Thoracic aorta (tissue), 2 donors: ENCODE data around the gene EPHB2. TPM values are rescaled to one million over a fixed set of nuclear protein-coding genes. Genes with fewer than 3 reads are reported as not detected.

ENCODE experiments used
- ATAC-seq: fragments of 150-250 bp; one replicate; pipeline ENCODE4 v1.8.0; 2017; ENCODE audit warnings: low read depth; ENCODE audit not compliant: insufficient number of reproducible peaks, low FRiP score
- DNase-seq: peaks from one replicate; pipeline ENCODE4 v3.0.0-alpha.2; 2020; ENCODE audit warnings: low spot score
- H3K27ac ChIP-seq, 2 donors: fragments of 200-600 bp; sonication (generic); 1 replicate in 1 of 2; 2 replicates in 1 of 2; pipeline ENCODE4 v1.5.1; 2016; ENCODE audit warnings: mild to moderate bottlenecking in 2 of 2, moderate library complexity in 2 of 2
- H3K27me3 ChIP-seq: fragments of 200-600 bp; sonication (generic); replicated peaks from 2 replicates; pipeline ENCODE4 v1.6.0; 2016; ENCODE audit warnings: mild to moderate bottlenecking; ENCODE audit not compliant: insufficient read depth
- H3K36me3 ChIP-seq: fragments of 200-600 bp; sonication (generic); one replicate; pipeline ENCODE4 v1.5.1; 2016
- H3K4me1 ChIP-seq, 2 donors: fragments of 200-600 bp; sonication (generic); 1 replicate in 1 of 2; 2 replicates in 1 of 2; pipeline versions ENCODE4 v1.5.1 to v1.6.0; 2016; ENCODE audit warnings: low read depth in 2 of 2, mild to moderate bottlenecking in 1 of 2; ENCODE audit not compliant: control insufficient read depth in 1 of 2
- H3K4me3 ChIP-seq: fragments of 200-600 bp; sonication (generic); 2 replicates; pipeline ENCODE4 v1.5.1; 2016; ENCODE audit warnings: mild to moderate bottlenecking
- H3K9me3 ChIP-seq: fragments of 200-600 bp; sonication (generic); 2 replicates; pipeline ENCODE4 v1.5.1; 2016
- total RNA-seq, 2 donors: library from RNA; depleted of rRNA; stranded (reverse); fragments of >200 nt; gene quantifications; one replicate each; pipeline versions ENCODE4 v1.1.0 to v1.2.3, GENCODE V29; 2016
- TF ChIP-seq, protein P1 (sequence below): fragments of 200-600 bp; sonication (generic); IDR thresholded peaks from one replicate; pipeline ENCODE4 v1.5.1; 2019; ENCODE audit warnings: antibody characterized with exemption

Gene EPHB2
- total RNA-seq, 2 donors from 2014 or later, result 9.3 to 10.0 TPM

DNA sequence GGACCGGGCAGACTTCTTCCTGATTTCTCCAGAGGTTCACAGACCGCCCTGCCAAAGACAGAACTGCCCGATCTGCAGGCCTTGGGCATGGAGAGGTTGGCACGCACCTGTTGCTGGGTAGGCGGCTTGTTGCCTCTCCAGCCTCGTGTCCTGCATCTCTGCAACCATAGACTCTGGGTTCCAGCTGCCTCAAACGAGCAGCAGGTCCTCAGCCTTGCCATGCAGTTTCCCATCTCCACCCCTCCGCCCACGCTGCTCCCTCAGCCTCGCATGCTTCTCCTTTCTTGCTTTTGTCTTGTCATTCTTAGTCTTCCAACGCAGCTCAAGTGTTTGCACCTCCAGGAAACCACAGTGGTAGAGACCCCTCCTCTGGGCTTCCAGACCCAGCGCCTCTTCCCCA lies 135.8 kb downstream of the EPHB2 start:
- Histone ChIP-seq H3K4me1 (peaks cover 0 to 11% of the 10 kb centered on the region in 2 donors), H3K27ac (no peak overlapping the region), H3K36me3 (no peaks in the 10 kb centered on the region), H3K9me3 (no peaks in the 10 kb centered on the region), H3K4me3 (no peak overlapping the region), H3K27me3 (no peaks in the 10 kb centered on the region)
- TF ChIP-seq, protein P1, sequence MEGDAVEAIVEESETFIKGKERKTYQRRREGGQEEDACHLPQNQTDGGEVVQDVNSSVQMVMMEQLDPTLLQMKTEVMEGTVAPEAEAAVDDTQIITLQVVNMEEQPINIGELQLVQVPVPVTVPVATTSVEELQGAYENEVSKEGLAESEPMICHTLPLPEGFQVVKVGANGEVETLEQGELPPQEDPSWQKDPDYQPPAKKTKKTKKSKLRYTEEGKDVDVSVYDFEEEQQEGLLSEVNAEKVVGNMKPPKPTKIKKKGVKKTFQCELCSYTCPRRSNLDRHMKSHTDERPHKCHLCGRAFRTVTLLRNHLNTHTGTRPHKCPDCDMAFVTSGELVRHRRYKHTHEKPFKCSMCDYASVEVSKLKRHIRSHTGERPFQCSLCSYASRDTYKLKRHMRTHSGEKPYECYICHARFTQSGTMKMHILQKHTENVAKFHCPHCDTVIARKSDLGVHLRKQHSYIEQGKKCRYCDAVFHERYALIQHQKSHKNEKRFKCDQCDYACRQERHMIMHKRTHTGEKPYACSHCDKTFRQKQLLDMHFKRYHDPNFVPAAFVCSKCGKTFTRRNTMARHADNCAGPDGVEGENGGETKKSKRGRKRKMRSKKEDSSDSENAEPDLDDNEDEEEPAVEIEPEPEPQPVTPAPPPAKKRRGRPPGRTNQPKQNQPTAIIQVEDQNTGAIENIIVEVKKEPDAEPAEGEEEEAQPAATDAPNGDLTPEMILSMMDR, result no peak
- DNase-seq, result no peak
- ATAC-seq, result no peak

DNA sequence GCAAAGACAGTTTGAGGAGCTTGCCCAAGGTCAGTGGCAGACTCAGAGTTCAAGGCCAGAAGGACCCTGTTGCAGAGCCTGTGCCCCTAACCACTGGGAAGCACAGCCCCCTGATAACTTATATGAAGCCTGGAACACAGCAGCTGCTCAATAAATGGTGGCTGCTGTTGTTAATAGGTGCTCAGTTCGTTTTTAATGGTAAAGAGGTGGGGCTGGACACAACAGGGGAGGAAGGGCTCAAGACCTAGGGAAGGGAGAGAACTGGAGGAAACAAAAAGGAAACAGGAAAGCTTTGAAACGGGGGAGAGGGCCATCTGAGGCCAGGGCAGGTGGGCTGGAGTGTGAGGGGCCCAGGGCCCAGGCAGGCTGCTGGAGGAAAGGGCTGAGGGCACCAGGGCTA lies 136.6 kb downstream of the EPHB2 start:
- H3K27ac ChIP-seq, result no peak overlapping the region
- DNase-seq, result no peak
- ATAC-seq, result no peak
- no peaks in the 10 kb centered on the region for H3K36me3 ChIP-seq
- no peaks in the 10 kb centered on the region for H3K27me3 ChIP-seq
- no peaks in the 10 kb centered on the region for H3K9me3 ChIP-seq
- no peak overlapping the region for H3K4me3 ChIP-seq
- TF ChIP-seq, protein P1, result no peak
- peaks cover 0 to 3% of the 10 kb centered on the region in 2 donors for H3K4me1 ChIP-seq

DNA sequence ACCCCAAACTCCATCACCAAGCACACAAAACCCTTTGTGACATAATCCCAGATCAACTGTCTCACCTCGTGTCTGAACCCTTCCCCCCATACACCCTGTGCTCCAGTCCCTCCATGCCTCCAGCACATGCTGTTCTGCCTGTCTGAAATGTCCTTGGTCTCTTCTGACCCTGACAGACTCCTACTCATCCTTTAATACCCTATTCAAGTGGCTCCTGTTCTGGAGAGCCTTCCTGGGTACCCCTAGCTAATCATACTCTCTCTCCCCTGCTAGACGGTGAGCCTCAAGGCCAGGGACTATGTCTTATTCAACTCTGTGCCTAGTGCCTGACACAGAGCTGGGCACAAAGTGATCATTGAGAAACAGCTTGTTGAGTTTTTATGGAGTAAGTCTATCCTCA lies 137.1 kb downstream of the EPHB2 start:
- ATAC-seq, result no peak
- no peak overlapping the region for H3K27ac ChIP-seq
- no peaks in the 10 kb centered on the region for H3K4me1 ChIP-seq
- H3K27me3 ChIP-seq, result no peaks in the 10 kb centered on the region
- no peak overlapping the region for H3K4me3 ChIP-seq
- H3K9me3 ChIP-seq, result no peaks in the 10 kb centered on the region
- TF ChIP-seq, protein P1, result no peak
- no peak for DNase-seq
- H3K36me3 ChIP-seq, result no peaks in the 10 kb centered on the region

DNA sequence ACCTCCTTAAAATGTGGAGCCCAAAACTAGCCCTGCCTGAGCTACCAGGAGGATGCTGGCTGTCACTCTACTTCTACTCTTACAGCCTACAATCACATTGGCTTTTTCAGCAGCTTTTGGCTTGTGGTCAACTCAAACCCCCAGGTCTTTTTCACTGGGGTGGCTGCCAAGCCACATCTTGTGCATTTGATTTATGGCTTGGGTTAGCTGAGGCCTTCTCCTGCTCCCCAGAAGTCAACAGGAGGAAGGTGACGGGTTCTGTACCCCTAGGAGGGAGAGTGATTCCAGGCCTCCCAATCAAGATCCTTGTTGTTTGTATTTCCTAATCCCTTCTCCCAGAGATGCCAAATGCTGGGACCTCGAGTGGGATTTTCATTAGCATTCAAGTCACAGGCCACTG lies 137.8 kb downstream of the EPHB2 start:
- Histone ChIP-seq H3K4me1 (no peaks in the 10 kb centered on the region), H3K27me3 (no peaks in the 10 kb centered on the region), H3K4me3 (no peak overlapping the region), H3K36me3 (no peaks in the 10 kb centered on the region), H3K27ac (no peak overlapping the region), H3K9me3 (no peaks in the 10 kb centered on the region)
- no peak for DNase-seq
- ATAC-seq, result no peak
- TF ChIP-seq, protein P1, result no peak

DNA sequence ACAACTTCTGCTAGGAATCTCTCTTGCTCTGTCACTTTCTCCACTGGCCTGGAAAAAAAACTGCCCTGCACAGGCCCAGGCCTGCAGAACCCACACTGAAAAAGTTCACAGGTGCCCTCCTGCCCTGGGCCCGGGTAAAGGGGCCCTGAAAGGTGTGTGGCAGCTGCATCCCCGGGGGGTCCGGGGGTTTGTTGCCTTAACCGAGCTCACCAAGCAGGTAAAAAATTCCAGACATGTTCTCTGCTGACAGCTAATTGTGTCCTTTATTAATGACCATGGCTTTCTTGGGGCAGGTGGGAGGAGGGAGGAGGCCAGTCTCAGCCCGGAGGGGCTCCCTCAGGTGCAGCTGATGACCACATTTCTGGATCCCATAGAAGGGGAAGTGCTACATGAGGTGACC lies 139.1 kb downstream of the EPHB2 start:
- H3K36me3 ChIP-seq, result no peaks in the 10 kb centered on the region
- no peaks in the 10 kb centered on the region for H3K27me3 ChIP-seq
- DNase-seq (no peak), ATAC-seq (no peak)
- TF ChIP-seq, protein P1, result no peak
- no peak overlapping the region for H3K27ac ChIP-seq
- H3K9me3 ChIP-seq, result no peaks in the 10 kb centered on the region
- H3K4me1 ChIP-seq, result no peaks in the 10 kb centered on the region
- H3K4me3 ChIP-seq, result no peak overlapping the region
